CD4-positive, alpha-beta memory T cell (primary cell): Measurements from ENCODE around the gene SP8. TPM values are rescaled to one million over a fixed set of nuclear protein-coding genes. Genes with fewer than 3 reads are reported as not detected.

Experiments used
- CTCF ChIA-PET: fragments of 350-600 bp; sonication (Branson Sonifier 250); formaldehyde crosslinking; loops from one replicate; lab custom pipeline; 2021; ENCODE audit warnings: inconsistent platforms; ENCODE audit not compliant: partially characterized antibody; lab: Charles Lee
- POLR2A ChIA-PET: fragments of 350-600 bp; sonication (Branson Sonifier 250); formaldehyde crosslinking; loops from one replicate; lab custom pipeline; 2021; ENCODE audit not compliant: partially characterized antibody; lab: Charles Lee
- DNase-seq, 5 donors: peaks; one replicate each; pipeline versions ENCODE4 v3.0.0 to v3.0.0-alpha.2; 2020 to 2022; ENCODE audit warnings: mixed read lengths in 1 of 5
- H3K27ac ChIP-seq: one replicate; pipeline ENCODE4 v1.7.0; 2013; ENCODE audit warnings: low read depth, low read length
- H3K27me3 ChIP-seq: 2 replicates; pipeline ENCODE4 v1.7.0; 2013; ENCODE audit warnings: mild to moderate bottlenecking, low read length, moderate library complexity; ENCODE audit not compliant: insufficient read depth
- H3K36me3 ChIP-seq: 2 replicates; pipeline ENCODE4 v1.7.0; 2013; ENCODE audit warnings: mild to moderate bottlenecking, low read length, moderate library complexity; ENCODE audit not compliant: insufficient read depth
- H3K4me1 ChIP-seq: 2 replicates; pipeline ENCODE4 v1.7.0; 2013; ENCODE audit warnings: mild to moderate bottlenecking, low read length, moderate library complexity; ENCODE audit not compliant: insufficient read depth
- H3K4me3 ChIP-seq, 2 donors: one replicate each; pipeline ENCODE4 v1.7.0; 2013; ENCODE audit warnings: low read length in 2 of 2, mild to moderate bottlenecking in 1 of 2
- H3K9me3 ChIP-seq, 2 donors: one replicate each; pipeline ENCODE4 v1.7.0; 2013; ENCODE audit warnings: low read length in 2 of 2, control low read depth in 1 of 2; ENCODE audit not compliant: control insufficient read depth in 1 of 2
- H3K27ac Mint-ChIP-seq, 7 donors: one replicate each; pipeline ENCODE4 v1.8.0; 2020 to 2021; ENCODE audit warnings: mixed read lengths in 7 of 7, mild to moderate bottlenecking in 6 of 7, inconsistent platforms in 3 of 7, moderate library complexity in 3 of 7
- H3K27me3 Mint-ChIP-seq, 2 donors: one replicate each; pipeline ENCODE4 v1.8.0; 2020 to 2021; ENCODE audit warnings: mixed read lengths in 2 of 2
- H3K36me3 Mint-ChIP-seq, 2 donors: one replicate each; pipeline ENCODE4 v1.8.0; 2020 to 2021; ENCODE audit warnings: mixed read lengths in 2 of 2, inconsistent platforms in 1 of 2, mild to moderate bottlenecking in 1 of 2
- H3K4me1 Mint-ChIP-seq, 4 donors: one replicate each; pipeline ENCODE4 v1.8.0; 2020 to 2021; ENCODE audit warnings: mixed read lengths in 4 of 4, mild to moderate bottlenecking in 1 of 4
- H3K4me3 Mint-ChIP-seq, 8 donors: one replicate each; pipeline ENCODE4 v1.8.0; 2020 to 2021; ENCODE audit warnings: mixed read lengths in 8 of 8, mild to moderate bottlenecking in 7 of 8, moderate library complexity in 6 of 8, inconsistent platforms in 3 of 8
- H3K9me3 Mint-ChIP-seq, 8 donors: one replicate each; pipeline ENCODE4 v1.8.0; 2020 to 2021; ENCODE audit warnings: mixed read lengths in 8 of 8, mild to moderate bottlenecking in 5 of 8, inconsistent platforms in 3 of 8, moderate library complexity in 1 of 8
- intact Hi-C: fragments of 100-400 bp; cut with micrococcal nuclease; formaldehyde crosslinking; loops from one replicate; pipeline ENCODE4 v1.15.1; 2023
- polyA plus RNA-seq, 2 donors: library from polyadenylated mRNA; unstranded; fragments of 300-500 nt; fragmentation: Illumina TruSeq; gene quantifications; one replicate each; pipeline ENCODE4 v1.2.3, GENCODE V29; 2021
- total RNA-seq, 2 experiments: library from RNA; stranded (reverse); gene quantifications; one replicate each; pipeline ENCODE4 v1.2.3, GENCODE V29; 2021

Gene SP8
- total and polyA plus RNA-seq, 4 experiments from 2014 or later = not detected

DNA sequence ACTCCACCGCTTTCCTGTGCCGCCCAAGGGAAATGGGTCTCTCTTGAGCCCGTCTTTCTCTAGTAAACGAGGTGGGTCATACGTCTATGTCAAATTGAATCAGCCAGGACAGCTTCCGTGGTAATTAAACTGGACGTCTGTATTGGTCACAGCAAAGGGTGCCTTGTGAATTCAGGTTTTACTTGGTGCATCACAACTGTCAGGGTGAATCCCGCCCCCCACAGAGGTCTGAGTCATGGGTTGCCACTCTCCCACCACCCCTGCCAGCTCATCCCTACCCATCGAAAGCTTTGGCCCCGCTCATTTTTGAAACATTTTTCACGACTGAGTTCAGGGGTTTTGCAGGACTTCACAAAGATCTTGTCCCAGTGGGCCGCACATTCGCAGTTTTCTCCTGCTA lies 8.0 kb upstream of the SP8 start:
- peaks cover 60 to 67% of the 10 kb centered on the region in 2 donors for H3K27me3 Mint-ChIP-seq

DNA sequence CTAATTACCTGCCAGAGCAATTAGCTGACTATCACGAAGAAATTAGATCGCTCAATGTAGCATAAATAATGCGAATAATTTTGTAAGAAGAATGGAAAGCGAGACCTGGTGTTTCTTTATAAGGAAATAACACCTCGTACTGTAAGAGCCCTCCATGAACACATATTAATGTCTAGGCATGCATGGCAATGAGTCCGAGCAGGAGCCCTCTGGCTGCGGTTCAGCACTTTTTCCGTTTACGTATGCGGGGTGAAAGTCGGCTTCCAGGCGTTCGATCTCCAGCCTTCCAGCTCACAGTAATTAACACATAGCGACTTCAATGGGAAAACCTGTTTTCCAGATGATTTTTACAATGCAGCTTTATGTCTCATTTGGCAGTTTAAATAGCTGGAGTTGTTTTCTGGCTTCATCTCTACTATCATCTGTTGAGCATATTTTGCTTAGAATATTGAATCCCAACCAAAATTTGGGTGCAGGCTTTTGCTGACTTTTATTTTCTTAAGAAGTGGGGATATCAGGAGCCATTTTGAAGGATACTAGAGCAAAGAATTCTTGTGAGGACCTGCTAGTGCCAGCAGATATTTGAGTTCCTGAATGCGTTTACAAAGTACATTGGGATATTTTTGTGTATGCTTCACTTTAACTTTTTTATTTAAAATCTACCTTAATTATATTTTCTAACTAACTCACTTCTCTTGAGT lies 7.2 kb upstream of the SP8 start:
- Mint-ChIP-seq H3K9me3 (peaks cover 5 to 54% (median 38%) of the 10 kb centered on the region in 8 donors), H3K27ac (no peak overlapping the region), H3K36me3 (peaks cover 4 to 7% of the 10 kb centered on the region in 2 donors), H3K27me3 (peaks cover 57 to 61% of the 10 kb centered on the region in 2 donors), H3K4me3 (no peak overlapping the region), H3K4me1 (peaks cover 6 to 24% (median 11%) of the 10 kb centered on the region in 4 donors)
- DNase-seq = no peak
- intact Hi-C loops = no loop called here
- ChIA-PET POLR2A (no interaction called here), CTCF (no interaction called here)
- Histone ChIP-seq H3K27me3 (peaks cover 73% of the 10 kb centered on the region), H3K4me3 (no peak overlapping the region), H3K9me3 (no peaks in the 10 kb centered on the region), H3K4me1 (peaks cover 15% of the 10 kb centered on the region), H3K27ac (no peak overlapping the region), H3K36me3 (no peaks in the 10 kb centered on the region)

More for the DNA sequence above, 8.0 kb upstream of the SP8 start:
- no peak overlapping the region for H3K4me3 Mint-ChIP-seq
- intact Hi-C loops = no loop called here
- DNase-seq = no peak
- no peak overlapping the region for H3K4me3 ChIP-seq
- H3K27me3 ChIP-seq = peaks cover 71% of the 10 kb centered on the region
- no peak overlapping the region for H3K27ac ChIP-seq
- H3K9me3 Mint-ChIP-seq = peaks cover 5 to 54% (median 40%) of the 10 kb centered on the region in 8 donors
- H3K4me1 ChIP-seq = peaks cover 15% of the 10 kb centered on the region
- ChIA-PET CTCF (no interaction called here), POLR2A (no interaction called here)
- H3K9me3 ChIP-seq = no peaks in the 10 kb centered on the region
- H3K36me3 Mint-ChIP-seq = peaks cover 4 to 7% of the 10 kb centered on the region in 2 donors
- no peaks in the 10 kb centered on the region for H3K36me3 ChIP-seq
- peaks cover 8 to 28% (median 15%) of the 10 kb centered on the region in 4 donors for H3K4me1 Mint-ChIP-seq
- no peak overlapping the region for H3K27ac Mint-ChIP-seq

DNA sequence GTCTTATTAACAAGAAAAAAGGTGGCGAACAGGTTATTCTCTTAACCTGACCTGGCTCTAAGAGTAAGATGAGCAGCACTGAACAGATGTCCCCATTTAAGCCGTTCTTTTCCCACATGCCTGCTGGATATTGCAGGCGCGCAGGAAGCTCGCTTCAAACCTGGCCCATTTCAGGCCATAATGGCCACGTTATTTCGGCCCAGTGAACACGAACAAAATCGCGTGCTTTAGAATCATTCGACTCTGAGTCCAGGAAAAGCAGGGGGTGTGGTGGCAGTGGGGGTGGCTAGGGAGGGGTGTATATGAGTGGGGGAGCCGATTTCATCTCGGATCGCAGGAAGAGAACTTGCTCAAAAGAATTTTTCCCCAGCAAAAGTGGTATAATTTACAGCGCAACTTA lies 6.6 kb upstream of the SP8 start:
- peak overlapping the region in 2 of 7 donors; percentile 17 to 76 for H3K27ac Mint-ChIP-seq
- no peaks in the 10 kb centered on the region for H3K9me3 ChIP-seq
- H3K4me3 Mint-ChIP-seq = no peak overlapping the region
- no peak for DNase-seq
- no peak overlapping the region for H3K27ac ChIP-seq
- peaks cover 57 to 60% of the 10 kb centered on the region in 2 donors for H3K27me3 Mint-ChIP-seq
- no peak overlapping the region for H3K4me3 ChIP-seq
- CTCF ChIA-PET = no interaction called here
- peaks cover 76% of the 10 kb centered on the region for H3K27me3 ChIP-seq
- POLR2A ChIA-PET = no interaction called here
- no peaks in the 10 kb centered on the region for H3K36me3 ChIP-seq
- peaks cover 5 to 21% (median 9%) of the 10 kb centered on the region in 4 donors for H3K4me1 Mint-ChIP-seq
- intact Hi-C loops = no loop called here
- peaks cover 5 to 55% (median 38%) of the 10 kb centered on the region in 8 donors for H3K9me3 Mint-ChIP-seq
- H3K4me1 ChIP-seq = peaks cover 15% of the 10 kb centered on the region
- H3K36me3 Mint-ChIP-seq = peaks cover 4 to 7% of the 10 kb centered on the region in 2 donors

DNA sequence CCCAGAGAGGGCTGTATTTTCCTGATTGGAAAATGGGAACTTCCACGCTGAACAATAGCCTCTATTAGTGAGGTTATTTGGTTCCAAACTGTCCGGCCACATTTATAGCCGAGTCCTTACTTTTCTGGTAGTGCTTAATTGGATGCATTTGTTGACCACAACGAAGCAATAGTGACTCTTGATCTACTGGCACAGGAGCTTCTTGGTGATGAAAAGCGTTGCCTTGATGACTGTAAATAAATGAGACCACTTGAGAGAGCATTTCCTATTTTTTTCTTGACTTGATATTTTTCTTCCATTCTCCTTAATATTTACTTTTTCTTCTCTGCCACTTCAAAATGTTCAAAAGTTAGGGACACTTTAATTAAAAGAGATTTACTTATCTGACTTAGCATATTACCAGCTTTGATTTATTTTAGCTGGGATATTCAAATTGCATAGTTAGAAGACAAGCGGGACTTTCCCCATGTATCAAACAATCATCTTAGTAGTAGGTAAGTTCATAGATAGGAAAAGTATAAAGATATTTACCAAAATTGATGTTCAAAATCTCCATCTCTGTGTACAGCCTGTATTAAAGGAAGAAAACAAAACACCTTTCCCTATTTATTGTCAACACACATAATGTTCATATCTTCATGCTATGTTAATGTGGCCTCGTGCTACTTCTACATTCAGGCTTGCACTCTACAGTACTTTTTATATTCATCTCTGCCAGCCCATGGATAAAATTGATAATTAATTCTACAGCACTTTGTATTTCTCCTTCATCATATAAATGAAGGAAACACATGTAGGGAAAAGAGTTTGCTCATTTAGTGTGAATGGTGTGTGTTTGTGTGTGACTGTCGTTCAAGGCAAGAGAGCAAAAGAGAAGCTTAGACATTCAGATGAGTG lies 5.1 kb upstream of the SP8 start:
- Histone ChIP-seq H3K9me3 (no peaks in the 10 kb centered on the region), H3K27ac (no peak overlapping the region), H3K27me3 (peaks cover 82% of the 10 kb centered on the region), H3K4me1 (peaks cover 10% of the 10 kb centered on the region), H3K4me3 (no peak overlapping the region), H3K36me3 (no peaks in the 10 kb centered on the region)
- Mint-ChIP-seq H3K27ac (peak overlapping the region in 1 of 7 donors; percentile 41), H3K4me3 (peak overlapping the region in 1 of 8 donors; percentile 36), H3K4me1 (peaks cover 1 to 21% (median 8%) of the 10 kb centered on the region in 4 donors), H3K27me3 (peaks cover 61 to 70% of the 10 kb centered on the region in 2 donors), H3K36me3 (peaks cover 7 to 8% of the 10 kb centered on the region in 2 donors), H3K9me3 (peaks cover 5 to 69% (median 49%) of the 10 kb centered on the region in 8 donors)
- intact Hi-C loops = no loop called here
- no peak for DNase-seq
- ChIA-PET POLR2A (no interaction called here), CTCF (no interaction called here)

DNA sequence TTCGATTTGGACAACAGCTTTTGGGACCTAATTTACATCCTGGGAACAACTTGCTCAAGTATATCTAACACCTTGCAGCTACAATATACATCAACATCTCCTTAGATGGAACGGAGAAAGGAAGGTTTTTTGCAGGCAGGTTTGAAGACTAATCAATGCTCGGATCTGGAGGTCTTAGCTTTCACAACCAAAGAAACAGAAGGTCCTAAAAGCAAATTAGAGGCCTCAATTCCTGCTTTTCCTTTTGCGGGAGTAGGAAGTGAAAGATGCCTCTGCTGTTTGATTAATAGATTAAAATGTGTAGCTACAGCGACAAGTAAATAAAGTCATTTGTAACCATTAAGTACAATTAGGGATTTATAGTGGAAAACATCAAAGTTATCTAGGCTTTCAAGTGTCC lies 3.7 kb upstream of the SP8 start:
- Mint-ChIP-seq H3K27ac (peak overlapping the region in 1 of 7 donors; percentile 60), H3K9me3 (peaks cover 5 to 68% (median 51%) of the 10 kb centered on the region in 8 donors), H3K36me3 (peaks cover 6 to 7% of the 10 kb centered on the region in 2 donors), H3K4me3 (no peak overlapping the region), H3K27me3 (peaks cover 58 to 69% of the 10 kb centered on the region in 2 donors), H3K4me1 (peaks cover 7 to 27% (median 16%) of the 10 kb centered on the region in 4 donors)
- CTCF ChIA-PET = no interaction called here
- intact Hi-C loops = no loop called here
- H3K4me3 ChIP-seq = no peak overlapping the region
- H3K27me3 ChIP-seq = peaks cover 80% of the 10 kb centered on the region
- no peak for DNase-seq
- no peaks in the 10 kb centered on the region for H3K36me3 ChIP-seq
- H3K4me1 ChIP-seq = peaks cover 19% of the 10 kb centered on the region
- POLR2A ChIA-PET = no interaction called here
- no peaks in the 10 kb centered on the region for H3K9me3 ChIP-seq
- H3K27ac ChIP-seq = no peak overlapping the region

DNA sequence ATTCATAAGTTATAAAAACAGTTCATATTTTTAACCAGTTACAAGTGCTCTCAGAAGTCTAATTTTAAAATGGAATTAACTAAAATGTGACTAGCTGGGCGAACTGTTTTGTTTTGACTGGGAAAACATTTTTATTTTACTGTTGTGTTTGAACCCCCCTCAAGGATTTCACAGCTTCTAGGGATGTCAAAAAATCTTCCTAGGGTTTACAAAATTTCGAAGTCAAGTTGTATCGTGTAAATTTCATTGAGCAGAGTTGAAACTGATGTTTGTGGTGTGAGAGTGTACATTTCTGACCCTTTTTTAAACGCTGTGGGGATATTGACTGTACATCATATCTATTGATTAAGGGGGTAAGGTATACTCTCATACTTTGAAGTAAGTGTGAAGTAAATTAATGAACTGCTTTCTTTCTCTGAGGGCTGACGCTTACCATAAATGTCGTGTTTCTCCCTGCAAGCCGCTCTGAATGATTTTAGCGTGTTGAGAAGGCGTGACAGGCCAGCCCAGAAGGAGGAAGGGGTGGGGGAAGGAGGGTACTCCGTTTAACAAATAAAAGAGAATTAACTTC lies 1.8 kb upstream of the SP8 start:
- intact Hi-C loops = no loop called here
- Mint-ChIP-seq H3K4me3 (peak overlapping the region in 1 of 8 donors; percentile 36), H3K4me1 (peaks cover 11 to 32% (median 19%) of the 10 kb centered on the region in 4 donors), H3K36me3 (peaks cover 7 to 8% of the 10 kb centered on the region in 2 donors), H3K9me3 (peaks cover 5 to 63% (median 49%) of the 10 kb centered on the region in 8 donors), H3K27me3 (peaks cover 52 to 64% of the 10 kb centered on the region in 2 donors), H3K27ac (peak overlapping the region in 1 of 7 donors; percentile 24)
- DNase-seq = no peak
- Histone ChIP-seq H3K27ac (no peak overlapping the region), H3K4me1 (peaks cover 19% of the 10 kb centered on the region), H3K9me3 (no peaks in the 10 kb centered on the region), H3K27me3 (peaks cover 64% of the 10 kb centered on the region), H3K4me3 (no peak overlapping the region), H3K36me3 (no peaks in the 10 kb centered on the region)
- ChIA-PET POLR2A (no interaction called here), CTCF (no interaction called here)
